GM21390 (cell line): ENCODE results near the gene UBR4.

Experiments
- ATAC-seq: cut with Tn5 transposase; IDR thresholded peaks from one replicate; pipeline ENCODE4 v1.9.1; 2021; ENCODE audit not compliant: unreplicated experiment

UBR4 gene

GRCh38 chr1:19074361-19074901, 135.6 kb downstream of the UBR4 start:
- no peak for ATAC-seq

GRCh38 chr1:19073311-19074186, 136.5 kb downstream of the UBR4 start:
- no peak for ATAC-seq

GRCh38 chr1:19072285-19072981, 137.6 kb downstream of the UBR4 start:
- no peak for ATAC-seq

GRCh38 chr1:19071674-19072281, 138.3 kb downstream of the UBR4 start:
- ATAC-seq, result no peak

GRCh38 chr1:19070891-19071621, 139.0 kb downstream of the UBR4 start:
- ATAC-seq, result no peak

GRCh38 chr1:19070197-19070651, 139.8 kb downstream of the UBR4 start:
- ATAC-seq, result no peak

- no peak for ATAC-seq
These were observed 141.3 kb downstream of the UBR4 start for GRCh38 chr1:19068639-19069276.

GRCh38 chr1:19067912-19068638, 142.0 kb downstream of the UBR4 start:
- ATAC-seq, result no peak

- no peak for ATAC-seq
These were observed 142.7 kb downstream of the UBR4 start for GRCh38 chr1:19067182-19067911.

GRCh38 chr1:19066874-19067181, 143.2 kb downstream of the UBR4 start:
- no peak for ATAC-seq

- no peak for ATAC-seq
These were observed 143.7 kb downstream of the UBR4 start for GRCh38 chr1:19066248-19066873.

- ATAC-seq, result no peak
These were observed 144.4 kb downstream of the UBR4 start for GRCh38 chr1:19065526-19066247.

GRCh38 chr1:19064906-19065450, 145.1 kb downstream of the UBR4 start:
- no peak for ATAC-seq

GRCh38 chr1:19063122-19063521, 146.9 kb downstream of the UBR4 start:
- ATAC-seq, result no peak

- no peak for ATAC-seq
These were observed 147.6 kb downstream of the UBR4 start for GRCh38 chr1:19062258-19063029.

GRCh38 chr1:19061798-19062197, 148.3 kb downstream of the UBR4 start:
- no peak for ATAC-seq

- no peak for ATAC-seq
These were observed 148.7 kb downstream of the UBR4 start for GRCh38 chr1:19061343-19061742.
